GM18519 (cell line): ENCODE data around the gene CDC14B.
"Not testable (repeated sequence)": the region's sequence is repeated elsewhere in the genome, so short reads cannot be mapped to it uniquely, and the experiment has no call there.

Experiments used
- ATAC-seq: cut with Tn5 transposase; IDR thresholded peaks from one replicate; pipeline ENCODE4 v1.9.1; 2021; ENCODE audit warnings: mild to moderate bottlenecking, moderate library complexity; ENCODE audit not compliant: unreplicated experiment, low FRiP score

Gene CDC14B

DNA sequence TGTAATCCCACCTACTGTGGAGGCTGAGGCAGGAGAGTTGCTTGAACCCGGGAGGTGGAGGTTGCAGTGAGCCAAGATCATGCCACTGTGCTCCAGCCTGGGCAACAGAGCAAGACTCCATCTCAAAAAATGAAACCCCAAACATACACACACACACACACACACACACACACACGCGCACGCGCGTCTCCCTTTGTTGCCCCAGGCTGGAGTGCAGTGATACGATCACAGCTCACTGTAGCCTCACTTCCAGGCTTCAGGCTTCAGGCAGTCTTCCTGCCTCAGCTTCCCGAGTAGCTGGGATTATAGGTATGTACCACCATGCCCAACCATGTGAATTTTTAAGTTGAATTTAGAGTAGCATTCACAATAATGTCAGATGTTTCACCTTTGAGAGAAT is 13.9 kb upstream of the CDC14B start:
- not testable (repeated sequence) for ATAC-seq

GRCh38 chr9:96626912-96627311 is 7.3 kb upstream of the CDC14B start:
- ATAC-seq = no peak

GRCh38 chr9:96621618-96622017 is 2.0 kb upstream of the CDC14B start:
- no peak for ATAC-seq

GRCh38 chr9:96620832-96621269 is 1.2 kb upstream of the CDC14B start:
- ATAC-seq = no peak

- ATAC-seq = no peak
Measured at GRCh38 chr9:96620181-96620514, 505 bp upstream of the CDC14B start.

DNA sequence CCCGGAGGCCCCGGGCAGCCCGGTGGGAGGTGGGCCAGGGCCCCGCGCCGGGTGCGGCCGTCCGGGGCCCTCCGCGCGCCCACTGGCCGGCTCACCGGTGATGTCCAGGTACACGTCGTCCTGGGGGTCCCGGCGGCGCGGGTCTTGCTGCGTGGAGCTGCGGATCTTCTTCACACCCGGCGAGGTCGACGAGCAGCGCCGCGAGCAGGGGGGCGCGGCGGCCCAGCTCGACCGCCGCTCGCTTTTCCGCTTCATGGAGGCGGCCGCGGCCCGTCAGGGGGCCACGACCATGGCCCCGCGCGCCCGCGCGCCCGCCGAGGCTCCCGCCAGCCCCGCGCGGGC is 548 bp downstream of the CDC14B start:
- ATAC-seq = no peak

DNA sequence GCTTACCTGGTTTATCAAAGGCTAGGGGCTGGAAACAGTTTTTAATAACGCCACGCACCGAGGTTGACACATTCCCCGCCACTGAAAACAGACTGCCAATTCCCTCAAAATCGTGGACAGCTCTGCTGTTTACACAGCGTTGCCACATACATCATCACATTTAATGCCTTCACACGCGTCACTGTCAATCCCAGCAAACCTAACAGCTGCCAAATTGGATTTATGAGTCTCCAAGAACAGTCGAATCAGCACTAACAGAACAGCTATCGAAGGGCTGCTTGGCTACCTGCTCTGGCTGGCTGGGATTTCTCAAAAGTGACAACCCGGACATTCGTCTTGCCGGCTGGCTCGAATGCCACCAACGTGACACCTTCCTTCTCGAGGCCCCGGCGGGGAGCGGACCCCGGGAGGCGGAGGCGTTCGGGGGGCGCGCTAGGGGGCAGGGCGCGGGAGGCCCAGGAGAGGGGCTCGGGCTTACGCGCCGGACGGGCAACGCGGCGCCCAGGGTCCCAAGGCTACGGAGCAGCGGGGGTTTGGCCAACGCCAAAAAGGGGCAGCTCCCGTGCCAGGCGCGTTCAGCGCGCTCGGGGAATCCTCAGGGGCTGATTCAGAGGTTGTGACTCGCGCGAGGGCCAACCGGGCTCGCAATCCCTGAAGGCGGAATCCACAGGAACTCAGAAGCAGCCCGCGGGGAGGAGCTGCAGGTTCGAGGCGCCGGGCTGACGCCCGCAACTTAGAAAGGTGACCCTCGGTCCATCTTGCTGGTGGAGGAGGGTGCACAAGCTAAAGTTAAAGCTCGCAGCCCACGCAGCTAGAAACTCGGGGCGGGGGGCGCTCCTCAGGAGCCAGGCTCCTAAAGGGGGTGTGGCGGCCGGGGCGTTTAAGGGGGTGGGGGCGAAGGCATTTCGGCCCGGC is 1.2 kb downstream of the CDC14B start:
- ATAC-seq = no peak

- no peak for ATAC-seq
Measured at GRCh38 chr9:96617439-96618185, 2.0 kb downstream of the CDC14B start.

DNA sequence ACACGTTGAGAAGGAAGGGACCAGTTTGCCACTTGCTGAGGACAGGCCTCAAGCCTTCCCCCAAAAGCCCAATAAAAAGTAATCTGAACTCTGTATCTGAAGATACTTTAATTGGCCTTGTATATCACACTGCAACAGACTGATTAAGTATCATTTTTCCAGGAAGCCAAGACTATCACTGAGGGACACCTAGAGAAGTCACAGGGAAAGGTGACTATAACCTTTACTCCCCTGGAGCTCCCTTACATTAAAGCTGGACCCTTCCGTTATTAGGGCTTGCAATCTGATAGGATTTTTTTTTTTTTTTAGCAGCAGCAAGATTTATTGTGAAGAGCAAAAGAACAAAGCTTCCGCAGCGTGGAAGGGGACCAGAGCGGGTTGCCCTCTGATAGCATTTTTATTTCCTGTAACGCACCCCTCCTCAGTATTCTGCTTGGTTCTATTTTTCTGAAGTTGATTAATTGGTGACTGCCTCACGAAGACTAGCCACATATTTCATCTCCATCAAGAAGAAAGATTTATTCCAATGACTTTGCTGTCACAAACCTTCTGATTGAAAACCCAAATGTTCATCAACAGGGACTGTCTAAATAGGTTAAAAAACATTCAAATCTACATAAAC is 2.7 kb downstream of the CDC14B start:
- ATAC-seq = no peak

DNA sequence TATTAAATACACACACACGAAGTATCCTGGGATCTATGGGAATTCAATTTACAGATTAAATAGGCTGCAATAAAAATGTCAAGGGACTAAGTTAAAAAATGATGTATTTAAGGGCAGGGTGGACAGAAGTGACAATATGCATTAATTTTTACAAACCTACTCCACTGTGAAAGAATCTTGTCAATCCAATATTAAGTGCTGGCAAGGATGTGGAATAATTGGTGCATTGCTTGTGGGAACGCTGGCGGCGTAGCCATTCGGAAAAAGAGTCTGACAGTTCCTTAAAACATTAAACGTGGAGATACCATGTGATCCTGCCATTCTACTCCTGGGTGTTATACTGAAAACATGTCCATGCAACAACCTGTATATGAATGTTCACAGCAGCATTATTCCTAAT is 4.2 kb downstream of the CDC14B start:
- no peak for ATAC-seq

DNA sequence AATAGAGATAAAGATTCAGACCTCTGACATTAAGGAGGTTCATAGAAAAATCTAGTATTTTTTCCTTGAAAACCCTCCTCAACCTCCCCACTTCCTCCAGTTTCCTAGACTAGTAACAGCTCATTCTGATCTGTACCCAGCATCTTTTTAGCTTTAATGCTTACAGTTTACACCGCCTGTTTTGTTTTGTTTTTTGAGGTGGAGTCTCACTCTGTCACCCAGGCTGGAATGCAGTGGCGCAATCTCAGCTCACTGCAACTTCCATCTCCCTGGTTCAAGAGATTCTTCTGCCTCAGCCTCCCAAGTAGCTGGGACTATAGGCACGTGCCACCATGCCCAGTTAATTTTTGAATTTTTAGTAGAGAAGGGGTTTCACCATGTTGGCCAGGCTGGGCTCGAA is 5.0 kb downstream of the CDC14B start:
- ATAC-seq = not testable (repeated sequence)

DNA sequence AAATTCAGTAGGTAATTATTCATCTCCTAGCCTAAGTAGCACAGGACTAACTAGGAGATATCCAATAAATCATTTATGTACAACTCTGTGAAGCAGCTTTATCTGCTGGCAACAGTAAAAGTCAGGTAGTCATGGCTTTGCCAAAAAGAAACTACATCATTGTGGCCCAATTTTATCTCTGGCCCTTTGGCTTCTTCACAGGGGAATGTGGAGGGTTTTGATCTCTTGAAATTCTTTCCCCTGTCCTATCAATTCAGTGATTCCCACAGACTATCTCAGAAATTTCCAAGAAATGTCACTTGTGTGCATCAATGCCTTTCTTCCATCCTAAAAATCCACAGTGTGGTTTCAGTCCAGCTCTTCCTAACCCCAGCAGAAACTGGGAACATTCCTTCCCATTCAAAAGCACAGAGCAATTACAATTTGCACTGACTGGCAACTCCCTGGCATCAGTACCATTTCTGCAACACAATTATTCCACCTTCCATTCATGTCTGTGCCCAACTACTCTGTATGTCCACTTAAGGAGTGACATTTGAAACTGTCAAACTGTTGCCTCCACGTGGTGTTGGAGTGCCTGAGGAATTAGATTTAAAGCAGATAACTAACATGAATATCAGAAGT is 6.6 kb downstream of the CDC14B start:
- ATAC-seq = no peak

DNA sequence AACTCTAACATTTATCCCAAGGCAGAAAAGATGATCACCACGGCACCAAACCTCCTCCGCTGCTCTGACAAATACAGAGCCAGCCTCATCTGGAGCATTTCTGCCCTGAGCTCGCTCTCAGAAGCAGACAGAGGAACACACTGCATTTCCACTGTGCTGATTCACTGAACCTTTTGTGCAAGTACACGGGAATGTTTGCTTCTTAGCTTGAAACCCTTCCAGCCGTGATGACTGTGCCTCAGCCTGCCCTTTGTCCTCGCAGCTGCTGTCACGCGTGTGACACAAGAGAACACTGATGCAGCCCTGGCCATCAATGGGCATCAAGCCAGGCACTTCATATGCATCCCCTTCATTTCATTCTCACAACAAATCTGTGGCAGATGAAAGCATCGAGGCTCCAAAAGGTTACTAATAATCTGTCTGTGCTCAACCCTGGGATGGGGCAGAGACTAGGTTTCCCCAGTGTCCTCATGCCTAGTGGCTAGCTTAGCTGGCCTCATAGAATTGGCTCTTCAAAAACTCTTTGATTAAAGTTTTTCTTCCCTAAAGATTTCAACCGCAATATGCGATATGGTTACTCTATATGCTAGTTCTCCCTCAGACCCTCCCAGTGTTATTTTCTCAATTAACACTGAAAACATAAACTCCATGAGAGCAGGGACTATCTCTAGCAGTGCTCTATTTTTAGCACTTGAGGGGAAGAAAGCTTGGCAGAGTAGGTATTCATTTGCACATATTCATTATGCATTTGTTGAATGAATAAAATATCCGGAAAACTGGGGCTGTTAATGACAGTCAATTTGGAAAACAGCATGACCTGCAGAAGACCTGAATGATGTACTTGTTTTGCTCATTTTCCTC is 7.3 kb downstream of the CDC14B start:
- no peak for ATAC-seq

- no peak for ATAC-seq
Measured at GRCh38 chr9:96611302-96611701, 8.3 kb downstream of the CDC14B start.

DNA sequence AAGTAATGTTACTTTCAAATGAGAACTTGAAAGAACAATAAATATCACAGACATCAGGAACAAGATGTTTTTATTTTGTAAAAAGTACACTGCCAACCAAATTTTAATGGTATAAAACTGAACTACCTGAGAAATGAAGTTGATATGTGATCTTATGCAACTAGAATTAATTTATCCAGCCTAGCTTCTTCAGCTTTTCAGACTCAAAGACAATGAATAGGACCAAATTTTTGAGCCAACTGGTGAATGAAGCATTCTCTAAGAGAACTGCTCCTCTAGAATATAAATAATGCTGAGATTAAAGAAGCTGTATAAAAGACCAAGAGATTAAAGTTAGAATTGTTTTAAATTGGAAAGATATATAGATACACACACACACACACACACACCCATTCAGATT is 9.9 kb downstream of the CDC14B start:
- ATAC-seq = no peak

GRCh38 chr9:96607971-96608370 is 11.7 kb downstream of the CDC14B start:
- ATAC-seq = no peak

DNA sequence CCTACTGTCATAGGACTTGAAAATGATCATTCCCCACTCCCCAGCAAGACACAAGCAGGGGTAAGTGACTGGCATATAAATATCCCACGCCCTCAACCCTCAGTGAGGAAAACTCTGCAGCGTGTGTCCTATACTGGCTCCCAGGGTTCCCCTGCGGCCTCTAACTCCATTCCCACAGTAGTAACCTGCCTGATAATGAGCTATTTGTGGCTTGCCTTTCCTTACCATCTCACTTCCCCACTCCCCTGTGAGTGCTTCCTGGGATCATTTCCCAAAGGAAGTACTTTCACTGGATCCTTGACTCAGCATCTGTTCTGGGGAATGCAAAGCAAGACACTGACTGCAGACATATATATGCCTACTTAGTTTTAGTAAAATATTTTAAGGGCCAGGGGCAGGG is 14.3 kb downstream of the CDC14B start:
- ATAC-seq = no peak

DNA sequence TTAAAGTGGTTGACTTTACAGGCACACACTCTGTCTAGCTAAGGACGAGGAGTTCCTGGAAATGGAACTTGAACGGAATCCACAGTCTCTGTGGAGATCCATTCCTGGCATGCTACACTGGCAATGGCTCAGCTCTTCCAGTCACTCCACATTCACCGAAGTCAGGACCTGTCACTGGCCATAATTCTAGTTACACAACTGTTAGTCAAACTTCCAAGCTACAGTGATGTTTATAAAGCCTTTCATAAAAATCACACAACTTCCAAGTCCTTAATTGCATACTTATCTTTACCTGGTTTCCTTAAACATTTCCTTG is 15.7 kb downstream of the CDC14B start:
- no peak for ATAC-seq

DNA sequence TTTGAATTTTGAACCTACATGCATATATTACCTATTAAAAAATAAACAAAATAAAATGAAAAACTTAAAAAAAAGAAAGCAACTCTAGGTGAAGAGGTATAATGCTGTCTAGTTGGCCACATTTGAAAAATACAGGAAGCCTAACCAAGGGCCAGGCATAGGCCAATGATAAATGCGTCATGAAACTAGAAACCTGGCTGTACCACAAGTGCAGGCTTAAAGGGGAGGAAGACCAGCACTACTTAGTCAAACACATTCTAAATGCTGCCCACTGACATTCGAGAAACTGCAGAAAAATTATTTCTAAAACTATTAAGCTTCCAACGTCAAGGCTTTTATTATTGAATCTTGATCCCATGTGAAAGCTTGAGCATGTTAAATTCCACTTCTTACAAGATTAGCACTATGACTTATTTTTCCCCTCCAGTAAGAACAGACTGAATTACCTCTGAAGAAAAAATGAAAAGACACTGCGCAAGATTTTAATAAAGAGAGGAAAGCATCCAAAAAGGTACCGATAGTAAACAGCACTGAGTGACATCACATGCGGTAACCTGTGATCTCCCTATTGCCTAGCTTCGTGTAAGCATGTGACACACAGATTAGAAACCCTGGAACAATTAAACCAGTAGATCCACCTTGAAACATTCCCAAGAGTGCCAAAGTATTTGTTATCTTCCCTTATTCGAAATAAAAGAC is 16.2 kb downstream of the CDC14B start:
- ATAC-seq = no peak

DNA sequence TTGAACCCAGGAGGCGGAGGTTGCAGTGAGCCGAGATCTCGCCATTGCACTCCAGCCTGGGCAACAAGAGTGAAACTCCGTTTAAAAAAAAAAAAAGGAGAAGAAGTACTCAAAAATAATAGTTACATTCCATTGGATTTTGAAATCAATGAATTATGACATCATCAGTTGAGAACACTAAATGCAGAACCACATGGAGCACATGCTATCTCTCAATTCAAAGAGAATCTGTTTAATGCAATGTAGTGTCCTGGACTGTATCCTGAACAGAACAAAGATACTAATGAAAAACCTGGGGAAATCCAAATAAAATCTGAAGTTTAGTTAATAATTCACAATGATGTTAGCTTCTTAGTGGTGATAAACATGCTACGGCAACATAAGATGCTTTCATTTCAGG is 20.3 kb downstream of the CDC14B start:
- no peak for ATAC-seq
